Panc1 (cell line): ENCODE results near the gene BRD1. TPM values are rescaled to one million over a fixed set of nuclear protein-coding genes. Genes with fewer than 3 reads are reported as not detected.

Experiments
- ATAC-seq: fragments of 200-7000 bp; cut with Tn5 transposase; 2 replicates; pipeline ENCODE4 v1.9.1; 2020; ENCODE audit warnings: mild to moderate bottlenecking, moderate library complexity
- BruUV-seq: library from RNA; stranded (reverse); fragments of 400-500 nt; replicated peaks from 2 replicates; lab custom pipeline; 2021; lab: Mats Ljungman, UMichigan
- CTCF ChIA-PET: fragments of 300-600 bp; sonication (Branson Sonifier 250); formaldehyde crosslinking; loops from one replicate; lab custom pipeline; 2022; ENCODE audit warnings: antibody characterized with exemption; lab: Charles Lee
- POLR2A ChIA-PET: fragments of 300-600 bp; sonication (Branson Sonifier 250); formaldehyde crosslinking; loops from one replicate; lab custom pipeline; 2022; ENCODE audit warnings: antibody characterized with exemption; lab: Charles Lee
- DNase-seq: peaks from one replicate; pipeline ENCODE4 v3.0.0-alpha.2; 2010; ENCODE audit warnings: low read depth, low spot score
- H3K27ac ChIP-seq: 2 replicates; pipeline ENCODE4 v1.5.1; 2011; ENCODE audit warnings: mild to moderate bottlenecking, low read length, inconsistent platforms
- H3K27me3 ChIP-seq: fragments of 200-500 bp; sonication (Bioruptor generic); 2 replicates; pipeline ENCODE4 v1.6.0; 2014; ENCODE audit warnings: low read length, inconsistent platforms; ENCODE audit not compliant: control insufficient read depth, insufficient read depth
- H3K36me3 ChIP-seq: fragments of 200-500 bp; sonication (Bioruptor generic); 2 replicates; pipeline ENCODE4 v1.5.1; 2014; ENCODE audit warnings: inconsistent platforms, mild to moderate bottlenecking, low read length, moderate library complexity; ENCODE audit not compliant: control insufficient read depth, insufficient read depth
- H3K4me1 ChIP-seq: 2 replicates; pipeline ENCODE4 v1.5.1; 2011; ENCODE audit warnings: inconsistent platforms, mild to moderate bottlenecking, low read length, moderate library complexity; ENCODE audit not compliant: control insufficient read depth, insufficient read depth
- H3K4me3 ChIP-seq, 2 experiments: 2 replicates each; pipeline ENCODE4 v1.5.1; 2011 to 2012; ENCODE audit warnings: low read depth in 2 of 2, low read length in 2 of 2, mild to moderate bottlenecking in 2 of 2, inconsistent platforms in 1 of 2, moderate library complexity in 1 of 2
- H3K9me3 ChIP-seq: fragments of 200-500 bp; sonication (Bioruptor generic); 2 replicates; pipeline ENCODE4 v1.5.1; 2014; ENCODE audit warnings: low read depth, mild to moderate bottlenecking, inconsistent platforms, low read length, moderate library complexity; ENCODE audit not compliant: control insufficient read depth, insufficient read depth
- CTCF ChIP-seq: fragments of 450-650 bp; IDR thresholded peaks from 2 replicates; pipeline ENCODE4 v1.5.1; 2017; ENCODE audit warnings: mild to moderate bottlenecking
- POLR2AphosphoS5 ChIP-seq: IDR thresholded peaks from 2 replicates; pipeline ENCODE4 v1.6.1; 2012; ENCODE audit warnings: mild to moderate bottlenecking, low read depth, low read length, moderate library complexity
- SIN3A ChIP-seq: IDR thresholded peaks from 2 replicates; pipeline ENCODE4 v1.6.1; 2012; ENCODE audit warnings: low read depth, mild to moderate bottlenecking, low read length, moderate library complexity, borderline replicate concordance; ENCODE audit not compliant: insufficient read depth
- TCF7L2 ChIP-seq: IDR thresholded peaks from 2 replicates; pipeline ENCODE4 v1.6.1; 2011; ENCODE audit warnings: mild to moderate bottlenecking, low read depth, low read length, inconsistent platforms
- in situ Hi-C: cut with HindIII; loops from 2 replicates; pipeline ENCODE4 v1.10.0; 2016; ENCODE audit warnings: low sequenced_read_pairs, low pct_unique_long_range_greater_than_20kb
- intact Hi-C: fragments of 100-400 bp; cut with micrococcal nuclease; formaldehyde crosslinking; loops from one replicate; pipeline ENCODE4 v1.10.0; 2022; ENCODE audit not compliant: unreplicated experiment
- total RNA-seq: library from RNA; stranded (reverse); gene quantifications from one replicate; pipeline ENCODE4 v1.2.1, GENCODE V29; 2021; ENCODE audit not compliant: unreplicated experiment
- TF ChIP-seq, protein P1 (sequence below), 2 experiments: IDR thresholded peaks; 2 replicates each; pipeline ENCODE4 v1.6.1; 2011 to 2012; ENCODE audit warnings: low read depth in 2 of 2, control low read depth in 1 of 2, low read length in 1 of 2, mild to moderate bottlenecking in 1 of 2, moderate library complexity in 1 of 2; ENCODE audit not compliant: insufficient read depth in 1 of 2

Gene BRD1
- total RNA-seq, 1 experiment from 2014 or later = 24.0 TPM

GRCh38 chr22:49749227-49749626, 78.4 kb downstream of the BRD1 start:
- no peaks in the 10 kb centered on the region for H3K4me1 ChIP-seq
- no peak for DNase-seq
- no TSS peak for BruUV-seq
- TF ChIP-seq CTCF = no peak
- TF ChIP-seq POLR2AphosphoS5 = no peak
- no peak for TF ChIP-seq TCF7L2
- no peak for TF ChIP-seq SIN3A
- TF ChIP-seq, protein P1, sequence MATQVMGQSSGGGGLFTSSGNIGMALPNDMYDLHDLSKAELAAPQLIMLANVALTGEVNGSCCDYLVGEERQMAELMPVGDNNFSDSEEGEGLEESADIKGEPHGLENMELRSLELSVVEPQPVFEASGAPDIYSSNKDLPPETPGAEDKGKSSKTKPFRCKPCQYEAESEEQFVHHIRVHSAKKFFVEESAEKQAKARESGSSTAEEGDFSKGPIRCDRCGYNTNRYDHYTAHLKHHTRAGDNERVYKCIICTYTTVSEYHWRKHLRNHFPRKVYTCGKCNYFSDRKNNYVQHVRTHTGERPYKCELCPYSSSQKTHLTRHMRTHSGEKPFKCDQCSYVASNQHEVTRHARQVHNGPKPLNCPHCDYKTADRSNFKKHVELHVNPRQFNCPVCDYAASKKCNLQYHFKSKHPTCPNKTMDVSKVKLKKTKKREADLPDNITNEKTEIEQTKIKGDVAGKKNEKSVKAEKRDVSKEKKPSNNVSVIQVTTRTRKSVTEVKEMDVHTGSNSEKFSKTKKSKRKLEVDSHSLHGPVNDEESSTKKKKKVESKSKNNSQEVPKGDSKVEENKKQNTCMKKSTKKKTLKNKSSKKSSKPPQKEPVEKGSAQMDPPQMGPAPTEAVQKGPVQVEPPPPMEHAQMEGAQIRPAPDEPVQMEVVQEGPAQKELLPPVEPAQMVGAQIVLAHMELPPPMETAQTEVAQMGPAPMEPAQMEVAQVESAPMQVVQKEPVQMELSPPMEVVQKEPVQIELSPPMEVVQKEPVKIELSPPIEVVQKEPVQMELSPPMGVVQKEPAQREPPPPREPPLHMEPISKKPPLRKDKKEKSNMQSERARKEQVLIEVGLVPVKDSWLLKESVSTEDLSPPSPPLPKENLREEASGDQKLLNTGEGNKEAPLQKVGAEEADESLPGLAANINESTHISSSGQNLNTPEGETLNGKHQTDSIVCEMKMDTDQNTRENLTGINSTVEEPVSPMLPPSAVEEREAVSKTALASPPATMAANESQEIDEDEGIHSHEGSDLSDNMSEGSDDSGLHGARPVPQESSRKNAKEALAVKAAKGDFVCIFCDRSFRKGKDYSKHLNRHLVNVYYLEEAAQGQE (IDR thresholded peaks at IDR 0.05; ENCODE audit: insufficient read depth in 1 of 2, low read depth in 2 of 2, low read length in 1 of 2) = no peak
- peaks cover 8% of the 10 kb centered on the region; the same call in 1 of the 2 replicates for H3K9me3 ChIP-seq
- ChIA-PET CTCF (no interaction called here), POLR2A (interaction anchor here (0.5 kb wide), 1 partner anchor 168 kb away, joined by 3 read pairs; no protein-coding TSS in a partner anchor)
- intact Hi-C loops = no loop called here
- no peaks in the 10 kb centered on the region for H3K36me3 ChIP-seq
- in situ Hi-C loops = no loop called here
- H3K27me3 ChIP-seq = no peaks in the 10 kb centered on the region; the same call in 1 of the 2 replicates
- no peak overlapping the region for H3K4me3 ChIP-seq
- no peak overlapping the region for H3K27ac ChIP-seq
- no peak for ATAC-seq

DNA sequence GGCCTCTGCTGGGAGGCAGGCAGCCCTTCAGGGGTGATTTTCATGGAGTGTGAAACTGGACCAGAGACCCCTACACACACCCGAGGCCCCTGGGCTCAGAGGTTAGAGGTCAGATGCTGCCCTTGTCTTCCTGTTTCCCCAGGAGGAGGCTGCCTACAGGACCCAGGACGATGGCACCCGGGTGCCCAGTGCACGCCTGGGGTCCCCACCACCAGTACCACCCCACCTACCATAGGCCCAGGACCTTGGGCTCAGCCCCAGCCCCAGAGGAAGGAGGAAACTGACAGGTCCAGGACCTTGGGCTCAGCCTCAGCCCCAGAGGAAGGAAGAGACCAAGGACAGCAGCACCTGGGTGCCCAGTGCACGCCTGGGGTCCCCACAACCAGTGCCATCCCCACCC, 79.2 kb downstream of the BRD1 start:
- Histone ChIP-seq H3K4me1 (no peaks in the 10 kb centered on the region), H3K27me3 (no peaks in the 10 kb centered on the region; the same call in 1 of the 2 replicates), H3K4me3 (no peak overlapping the region), H3K36me3 (no peaks in the 10 kb centered on the region), H3K27ac (no peak overlapping the region), H3K9me3 (peaks cover 8% of the 10 kb centered on the region; the same call in 1 of the 2 replicates)
- CTCF ChIA-PET = no interaction called here
- DNase-seq (no peak), ATAC-seq (no peak)
- TF ChIP-seq SIN3A (no peak), POLR2AphosphoS5 (no peak), CTCF (no peak), TCF7L2 (no peak)
- TF ChIP-seq, protein P1 (IDR thresholded peaks at IDR 0.05; ENCODE audit: insufficient read depth in 1 of 2, low read depth in 2 of 2, low read length in 1 of 2) = no peak
- in situ Hi-C loops = no loop called here
- no TSS peak for BruUV-seq
- intact Hi-C loops = no loop called here
- POLR2A ChIA-PET = no interaction called here
